WI38 (cell line): Measurements from ENCODE around the gene ZNF28.

Source experiments
- H3K4me3 ChIP-seq: 2 replicates; pipeline ENCODE4 v1.5.1; 2011; ENCODE audit warnings: low read depth, mild to moderate bottlenecking, control low read depth, low read length
- TF ChIP-seq, protein P1 (sequence below): IDR thresholded peaks from 2 replicates; pipeline ENCODE4 v1.5.1; 2012; ENCODE audit warnings: low read depth, mild to moderate bottlenecking, control low read depth, low read length

Gene ZNF28

DNA sequence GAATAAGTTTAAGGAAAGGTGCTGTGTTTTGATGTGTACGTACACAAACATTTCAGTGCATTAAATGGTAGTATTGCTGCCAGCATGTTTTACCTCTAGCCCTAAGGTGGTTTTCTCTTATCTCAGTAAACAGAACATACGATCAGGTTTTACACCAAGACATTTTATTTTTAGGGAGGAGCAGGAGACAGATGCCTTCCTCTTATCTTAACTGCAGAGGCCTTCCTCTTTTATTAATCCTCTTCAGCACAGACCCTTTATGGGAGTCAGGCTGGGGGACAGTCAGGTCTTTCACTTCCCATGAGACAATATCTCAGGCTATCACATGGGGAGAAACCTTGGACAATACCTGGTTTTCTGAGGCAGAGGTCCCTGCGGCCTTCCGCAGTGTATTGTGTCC lies 71.7 kb downstream of the ZNF28 start:
- H3K4me3 ChIP-seq = no peak overlapping the region
- TF ChIP-seq, protein P1, sequence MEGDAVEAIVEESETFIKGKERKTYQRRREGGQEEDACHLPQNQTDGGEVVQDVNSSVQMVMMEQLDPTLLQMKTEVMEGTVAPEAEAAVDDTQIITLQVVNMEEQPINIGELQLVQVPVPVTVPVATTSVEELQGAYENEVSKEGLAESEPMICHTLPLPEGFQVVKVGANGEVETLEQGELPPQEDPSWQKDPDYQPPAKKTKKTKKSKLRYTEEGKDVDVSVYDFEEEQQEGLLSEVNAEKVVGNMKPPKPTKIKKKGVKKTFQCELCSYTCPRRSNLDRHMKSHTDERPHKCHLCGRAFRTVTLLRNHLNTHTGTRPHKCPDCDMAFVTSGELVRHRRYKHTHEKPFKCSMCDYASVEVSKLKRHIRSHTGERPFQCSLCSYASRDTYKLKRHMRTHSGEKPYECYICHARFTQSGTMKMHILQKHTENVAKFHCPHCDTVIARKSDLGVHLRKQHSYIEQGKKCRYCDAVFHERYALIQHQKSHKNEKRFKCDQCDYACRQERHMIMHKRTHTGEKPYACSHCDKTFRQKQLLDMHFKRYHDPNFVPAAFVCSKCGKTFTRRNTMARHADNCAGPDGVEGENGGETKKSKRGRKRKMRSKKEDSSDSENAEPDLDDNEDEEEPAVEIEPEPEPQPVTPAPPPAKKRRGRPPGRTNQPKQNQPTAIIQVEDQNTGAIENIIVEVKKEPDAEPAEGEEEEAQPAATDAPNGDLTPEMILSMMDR = no peak

DNA sequence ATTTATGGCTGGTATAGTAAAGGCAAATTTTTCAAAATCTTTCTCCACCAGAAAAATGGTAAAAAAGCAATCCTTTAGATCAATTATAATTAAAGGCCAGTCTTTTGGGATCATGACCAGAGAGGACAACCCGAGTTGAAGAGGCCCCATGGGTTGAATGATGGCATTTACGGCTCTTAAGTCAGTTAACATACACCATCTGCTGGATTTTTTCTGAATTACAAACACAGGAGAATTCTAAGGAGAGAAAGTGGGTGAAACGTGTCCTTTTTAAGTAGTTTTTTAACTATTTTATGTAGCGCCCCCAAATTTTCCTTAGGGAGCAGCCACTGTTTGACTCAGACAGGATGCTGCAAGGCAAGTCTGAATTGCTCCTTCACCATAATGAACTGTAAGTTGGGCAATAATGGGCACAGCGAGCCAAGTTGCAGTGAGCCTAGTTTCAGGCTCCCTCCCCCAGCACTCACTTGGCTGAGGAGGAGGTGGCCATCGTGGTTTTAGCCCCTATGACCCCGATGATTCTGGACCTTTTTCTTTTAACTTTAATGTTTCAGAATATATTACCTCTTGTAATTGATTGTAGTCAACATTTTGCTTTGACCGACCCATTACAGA lies 73.0 kb downstream of the ZNF28 start:
- no peak overlapping the region for H3K4me3 ChIP-seq
- TF ChIP-seq, protein P1 = no peak; the same call in 1 of the 2 replicates
